NCI-H1694 (cell line): ENCODE results near the gene XRN2.
"Not testable (repeated sequence)": the region's sequence is repeated elsewhere in the genome, so short reads cannot be mapped to it uniquely, and the experiment has no call there.

Experiments
- DNase-seq: peaks from one replicate; lab custom pipeline; 2025; lab: John Stamatoyannopoulos, UW

The XRN2 gene

DNA sequence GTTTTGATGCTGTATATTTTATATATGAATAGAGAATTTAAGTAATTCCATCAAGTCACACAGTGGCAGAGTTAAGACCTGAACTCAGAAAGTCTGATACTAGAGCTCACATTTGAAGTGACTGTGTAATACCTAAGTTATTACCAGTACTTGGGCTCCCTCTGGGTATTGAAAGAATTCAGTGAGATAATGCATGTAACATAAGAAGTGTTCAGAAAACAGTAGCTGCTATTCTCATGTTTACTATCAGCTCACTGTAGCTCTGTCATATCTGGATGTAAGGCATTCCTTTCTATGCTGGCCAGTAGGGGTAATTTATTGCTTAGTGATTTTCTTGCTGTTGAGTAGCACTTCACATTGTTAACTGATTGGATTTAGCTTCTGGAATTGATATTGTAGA lies 49.6 kb downstream of the XRN2 start:
- no peak for DNase-seq

DNA sequence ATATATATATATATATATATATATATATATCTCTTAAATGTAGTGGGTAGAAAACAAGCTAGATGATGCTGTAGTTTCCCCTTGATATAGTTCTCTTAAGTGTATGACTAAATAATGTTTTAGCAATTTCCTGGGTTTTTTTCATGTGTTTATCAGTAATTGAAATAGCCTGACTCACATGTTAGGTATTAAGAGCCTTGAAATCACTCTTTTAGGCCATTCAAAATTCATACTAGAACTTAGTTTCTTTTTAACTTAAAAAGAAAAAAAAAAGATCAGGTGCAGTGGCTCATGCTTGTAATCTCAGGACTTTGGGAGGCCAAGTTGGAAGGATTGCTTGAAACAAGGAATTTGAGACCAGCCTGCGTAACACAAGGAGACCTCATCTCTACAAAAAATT lies 50.1 kb downstream of the XRN2 start:
- no peak for DNase-seq

DNA sequence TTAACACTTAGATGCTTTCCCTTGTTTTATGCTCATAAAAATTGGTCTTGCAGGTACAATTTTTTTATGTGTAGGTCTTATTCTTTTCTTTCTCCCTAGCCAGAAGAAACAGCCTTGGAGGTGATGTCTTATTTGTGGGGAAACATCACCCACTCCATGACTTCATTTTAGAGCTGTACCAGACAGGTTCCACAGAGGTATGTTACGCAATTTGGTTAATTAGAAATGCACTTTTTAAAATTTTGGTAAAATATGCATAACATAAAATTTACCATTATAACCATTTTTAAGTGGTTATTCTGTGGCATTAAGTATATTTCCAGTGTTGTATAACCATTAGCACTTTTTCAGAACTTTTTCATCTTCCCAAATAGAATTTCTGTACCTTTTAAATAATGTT lies 52.9 kb downstream of the XRN2 start:
- no peak for DNase-seq

- no peak for DNase-seq
These were observed 53.3 kb downstream of the XRN2 start for GRCh38 chr20:21356386-21356785.

DNA sequence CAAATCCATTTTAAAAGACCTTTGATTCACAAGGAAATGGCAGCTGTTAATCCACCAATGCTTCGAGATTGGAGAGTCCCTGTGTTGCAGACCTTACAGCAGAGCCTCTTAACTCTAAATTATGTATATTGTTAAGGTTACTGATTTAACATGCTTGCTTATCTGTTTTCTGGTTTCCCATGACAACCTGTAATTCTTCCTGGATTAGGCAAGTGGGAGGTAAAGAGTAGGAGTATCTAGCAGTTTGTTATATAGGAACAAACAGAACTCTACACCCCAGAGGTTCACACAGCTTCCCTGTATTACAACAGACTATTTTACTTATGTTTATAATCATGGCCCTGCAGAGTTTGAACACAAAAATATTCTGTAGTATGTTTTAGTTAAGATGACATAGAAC lies 54.7 kb downstream of the XRN2 start:
- DNase-seq, result no peak

DNA sequence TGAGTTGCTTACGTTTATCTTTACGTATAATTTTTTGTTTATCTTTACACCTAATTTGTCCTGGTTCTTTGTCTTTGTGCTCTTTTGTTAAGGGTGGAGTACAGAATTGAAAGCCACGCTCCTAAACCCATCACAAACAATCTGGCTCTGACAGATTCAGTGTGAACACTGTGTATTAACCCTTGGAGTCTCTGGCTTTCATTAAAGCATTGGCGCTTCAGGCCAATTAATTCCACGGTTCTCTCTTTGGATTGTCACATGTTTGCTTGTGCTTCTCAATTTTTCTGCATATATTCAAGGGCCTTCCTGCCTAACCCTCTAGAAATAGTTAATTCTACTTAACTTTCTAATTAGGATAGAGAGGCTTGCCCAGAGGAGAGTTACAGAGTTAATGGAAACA lies 55.6 kb downstream of the XRN2 start:
- no peak for DNase-seq

DNA sequence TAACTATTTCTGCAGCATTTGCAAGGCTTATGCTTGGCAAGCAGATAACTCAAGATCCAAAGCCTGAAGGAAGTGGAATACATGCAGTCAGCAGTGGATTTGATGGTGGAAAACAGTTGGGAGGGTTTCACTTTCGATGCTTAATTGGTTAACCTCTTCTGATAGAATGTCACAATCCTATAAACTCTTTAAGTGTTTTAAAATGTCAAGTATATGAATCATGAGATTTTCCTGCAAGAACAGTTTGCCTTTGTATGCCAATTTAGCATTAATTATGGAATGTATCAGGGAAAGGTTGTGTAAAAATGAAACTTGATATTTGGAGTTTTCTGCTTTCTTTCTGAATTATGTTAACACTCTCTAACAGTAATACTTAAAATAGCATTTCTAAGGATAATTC lies 57.6 kb downstream of the XRN2 start:
- no peak for DNase-seq

GRCh38 chr20:21361266-21361665 lies 58.1 kb downstream of the XRN2 start:
- no peak for DNase-seq

- no peak for DNase-seq
These were observed 61.3 kb downstream of the XRN2 start for GRCh38 chr20:21364413-21364812.

DNA sequence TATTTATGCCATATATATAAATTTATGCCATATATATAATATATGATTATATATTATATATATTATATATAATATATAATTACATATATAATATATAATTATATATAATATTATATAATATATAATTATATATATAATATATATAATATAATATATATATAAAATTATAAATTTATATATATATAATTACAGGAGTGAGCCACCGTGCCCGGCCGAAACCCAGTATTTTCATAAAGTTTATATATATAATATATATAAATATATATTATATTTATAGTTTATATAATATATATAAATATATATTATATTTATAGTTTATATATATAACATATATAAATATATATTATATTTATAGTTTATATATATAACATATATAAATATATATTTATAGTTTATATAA lies 62.6 kb downstream of the XRN2 start:
- DNase-seq, result no peak

- DNase-seq, result not testable (repeated sequence)
These were observed 63.1 kb downstream of the XRN2 start for GRCh38 chr20:21366273-21366672.

DNA sequence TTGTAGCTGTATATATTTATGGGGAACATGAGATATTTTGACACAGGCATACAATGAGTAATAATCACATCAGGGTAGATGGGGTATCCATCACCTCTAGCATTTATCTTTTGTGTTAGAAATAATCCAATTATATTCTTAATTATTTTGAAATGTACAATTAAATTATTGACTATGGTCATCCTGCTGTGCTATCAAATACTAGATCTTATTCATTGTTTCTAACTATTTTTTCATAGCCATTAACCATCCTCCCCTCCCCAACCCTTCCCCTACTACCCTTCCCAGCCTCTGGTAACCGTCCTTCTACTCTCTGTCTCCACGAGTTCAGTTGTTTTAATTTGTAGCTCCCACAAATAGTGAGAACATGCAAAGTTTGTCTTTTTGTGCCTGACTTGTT lies 65.7 kb downstream of the XRN2 start:
- DNase-seq, result no peak

DNA sequence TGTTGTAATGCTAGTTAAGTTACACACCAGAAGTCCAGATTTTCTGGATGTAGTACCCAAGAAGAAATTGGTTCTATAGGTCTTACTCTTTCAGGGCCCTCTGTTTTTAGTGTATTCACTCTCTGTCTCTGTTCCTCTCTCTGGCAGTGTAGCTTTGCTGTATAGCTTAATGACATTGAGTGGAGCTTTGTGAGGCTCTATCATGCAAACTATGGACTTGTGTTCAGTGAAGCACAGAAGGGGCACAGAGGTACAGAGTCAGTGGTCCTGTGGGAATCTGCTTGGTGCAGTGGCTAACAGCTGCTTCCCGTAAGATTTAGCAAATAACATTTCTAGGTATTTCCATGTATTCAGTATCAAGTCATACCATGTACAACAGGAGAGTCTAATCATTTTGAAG lies 68.1 kb downstream of the XRN2 start:
- no peak for DNase-seq

DNA sequence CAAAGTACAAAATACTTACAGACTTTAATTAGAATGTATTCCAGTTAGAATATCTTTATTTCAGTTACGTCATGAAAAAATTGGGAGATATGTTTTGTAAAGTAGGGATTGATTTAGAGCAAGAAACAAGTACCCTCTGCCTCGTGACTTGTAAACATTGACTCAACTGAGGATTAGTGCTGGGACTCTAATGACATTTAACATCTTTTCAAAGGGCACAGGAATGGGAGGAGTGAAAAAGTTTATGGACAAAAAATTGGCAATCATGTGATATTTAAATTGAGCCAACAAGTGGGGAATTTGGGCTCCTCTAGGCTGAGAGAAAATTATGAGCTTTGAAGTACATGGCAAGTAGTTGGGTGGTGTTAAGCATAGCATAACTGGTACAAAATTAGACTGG lies 68.9 kb downstream of the XRN2 start:
- no peak for DNase-seq

GRCh38 chr20:21373436-21373835 lies 70.3 kb downstream of the XRN2 start:
- no peak for DNase-seq

- no peak for DNase-seq
These were observed 73.5 kb downstream of the XRN2 start for GRCh38 chr20:21376626-21377025.

DNA sequence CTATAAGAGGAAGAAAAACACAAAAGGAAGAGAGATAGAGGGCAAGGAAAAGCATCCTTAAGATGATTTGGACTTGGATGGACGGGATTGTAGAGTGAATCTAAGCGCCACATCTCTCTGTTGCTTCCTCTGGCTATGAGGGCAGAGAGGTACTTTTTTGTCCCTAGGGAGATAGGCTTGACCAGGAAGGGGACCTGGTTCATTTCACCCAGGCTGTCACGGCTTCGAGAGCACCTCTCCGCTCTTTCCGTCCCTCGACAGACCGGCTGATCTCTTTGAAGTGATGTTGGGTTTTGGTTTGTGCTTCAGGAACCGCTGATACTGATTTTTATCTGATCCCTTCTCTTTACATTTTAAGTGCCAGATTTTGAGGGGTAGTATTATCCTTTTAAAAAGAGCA lies 74.6 kb downstream of the XRN2 start:
- no peak for DNase-seq

DNA sequence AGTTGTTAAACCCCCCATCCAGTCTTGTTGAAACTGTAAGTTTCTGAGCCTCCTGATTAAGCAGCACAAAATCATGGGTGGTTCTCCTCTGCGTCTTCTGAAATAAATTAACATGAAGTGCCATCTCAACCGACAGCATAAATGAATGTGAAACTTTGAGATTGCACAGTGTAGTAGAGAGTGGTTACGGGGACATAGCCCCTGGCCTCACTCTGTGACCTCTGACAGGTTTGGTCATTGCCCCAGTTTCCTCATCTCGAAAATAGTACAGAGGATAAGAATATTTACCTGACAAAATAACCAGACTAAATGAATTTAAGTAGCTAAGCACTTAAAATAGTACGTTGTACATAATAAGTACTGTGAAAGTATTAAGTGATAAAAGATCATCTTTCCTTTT lies 75.1 kb downstream of the XRN2 start:
- no peak for DNase-seq

- no peak for DNase-seq
These were observed 77.6 kb downstream of the XRN2 start for GRCh38 chr20:21380711-21381110.

DNA sequence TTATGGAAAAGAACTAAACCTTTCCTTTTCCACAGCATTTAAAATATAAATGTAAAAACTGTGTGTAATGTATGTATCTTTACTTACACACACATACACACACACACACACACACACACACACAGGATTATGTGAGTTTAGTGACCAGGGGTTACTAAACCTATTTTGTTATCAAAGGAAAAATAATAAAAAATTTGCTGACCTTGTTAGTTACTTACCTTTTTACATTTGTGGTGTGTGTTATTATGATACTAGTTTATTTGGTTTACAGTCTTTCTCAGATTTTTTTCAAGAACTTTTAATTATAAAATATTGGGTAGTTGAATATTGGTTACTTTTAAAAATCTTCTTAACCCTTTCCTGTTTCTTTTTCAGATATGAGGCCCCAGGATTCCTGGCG lies 78.5 kb downstream of the XRN2 start:
- no peak for DNase-seq

DNA sequence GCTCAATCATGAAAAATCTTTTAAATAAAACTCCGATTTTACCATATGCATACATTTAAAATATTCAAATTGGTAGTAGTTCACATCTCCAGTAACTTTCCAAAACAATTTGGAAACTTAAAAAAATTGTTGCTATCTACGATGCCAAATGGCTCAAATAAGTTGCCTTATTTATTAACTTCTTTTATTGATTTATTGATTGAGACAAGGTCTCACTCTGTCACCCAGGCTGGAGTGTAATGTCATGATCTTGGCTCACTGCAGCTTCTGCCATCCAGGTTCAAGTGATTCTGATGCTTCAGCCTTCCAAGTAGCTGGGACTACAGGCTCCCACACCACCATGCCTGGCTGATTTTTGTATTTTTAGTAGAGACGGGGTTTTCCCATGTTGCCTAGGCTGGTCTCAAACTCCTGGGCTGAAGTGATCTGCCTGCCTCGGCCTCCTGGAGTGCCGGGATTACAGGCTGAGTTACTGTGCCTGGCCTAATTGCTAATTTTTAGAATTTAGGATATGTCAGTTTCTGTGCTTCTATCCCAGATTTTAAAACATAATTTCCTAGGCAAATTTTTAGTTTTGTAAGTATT lies 81.3 kb downstream of the XRN2 start:
- DNase-seq, result no peak

DNA sequence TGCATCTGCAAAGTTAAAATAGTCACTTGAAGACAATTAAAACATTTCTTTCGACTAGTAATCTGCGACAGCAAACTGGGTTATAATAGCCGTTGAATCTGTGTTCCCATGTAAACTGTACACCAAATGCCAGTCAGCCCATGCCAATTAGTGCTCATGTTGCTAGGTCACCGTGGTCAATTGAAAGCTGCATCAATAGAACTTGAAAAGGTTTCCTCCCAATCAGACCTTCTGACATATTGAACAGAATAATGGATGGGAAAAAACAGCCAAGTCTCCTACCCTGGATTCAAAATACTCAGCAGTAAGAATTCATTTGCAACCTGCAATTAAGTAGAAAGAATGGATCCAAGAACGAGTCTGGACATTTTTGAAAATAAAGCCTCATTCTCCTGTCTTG lies 83.0 kb downstream of the XRN2 start:
- DNase-seq, result no peak

DNA sequence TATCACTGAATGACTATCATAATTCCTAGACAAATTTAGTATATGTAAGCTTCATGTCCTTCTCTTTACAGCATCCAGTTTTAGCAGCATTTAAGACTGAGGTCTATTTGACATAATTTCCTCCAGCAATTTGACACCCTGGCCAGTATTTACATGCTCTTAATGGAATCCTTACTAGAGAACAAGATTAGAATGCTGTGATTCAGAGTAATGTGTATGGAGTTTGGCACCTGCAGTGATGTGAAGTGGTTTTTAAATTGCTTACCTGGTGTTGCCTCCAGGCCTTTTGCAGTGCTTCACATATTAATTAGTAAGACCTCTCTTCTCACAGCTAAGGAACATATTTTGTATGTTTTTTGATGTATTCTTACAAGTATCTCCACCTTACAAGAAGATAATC lies 84.4 kb downstream of the XRN2 start:
- no peak for DNase-seq

- DNase-seq, result no peak
These were observed 85.4 kb downstream of the XRN2 start for GRCh38 chr20:21388566-21388965.

GRCh38 chr20:21389368-21389767 lies 86.2 kb downstream of the XRN2 start:
- DNase-seq, result no peak
